Measurements from ENCODE around the gene ALG10.
"Not testable (repeated sequence)": the region's sequence is repeated elsewhere in the genome, so short reads cannot be mapped to it uniquely, and the experiment has no call there.

ALG10 gene, protein sequence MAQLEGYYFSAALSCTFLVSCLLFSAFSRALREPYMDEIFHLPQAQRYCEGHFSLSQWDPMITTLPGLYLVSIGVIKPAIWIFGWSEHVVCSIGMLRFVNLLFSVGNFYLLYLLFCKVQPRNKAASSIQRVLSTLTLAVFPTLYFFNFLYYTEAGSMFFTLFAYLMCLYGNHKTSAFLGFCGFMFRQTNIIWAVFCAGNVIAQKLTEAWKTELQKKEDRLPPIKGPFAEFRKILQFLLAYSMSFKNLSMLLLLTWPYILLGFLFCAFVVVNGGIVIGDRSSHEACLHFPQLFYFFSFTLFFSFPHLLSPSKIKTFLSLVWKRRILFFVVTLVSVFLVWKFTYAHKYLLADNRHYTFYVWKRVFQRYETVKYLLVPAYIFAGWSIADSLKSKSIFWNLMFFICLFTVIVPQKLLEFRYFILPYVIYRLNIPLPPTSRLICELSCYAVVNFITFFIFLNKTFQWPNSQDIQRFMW

DNA sequence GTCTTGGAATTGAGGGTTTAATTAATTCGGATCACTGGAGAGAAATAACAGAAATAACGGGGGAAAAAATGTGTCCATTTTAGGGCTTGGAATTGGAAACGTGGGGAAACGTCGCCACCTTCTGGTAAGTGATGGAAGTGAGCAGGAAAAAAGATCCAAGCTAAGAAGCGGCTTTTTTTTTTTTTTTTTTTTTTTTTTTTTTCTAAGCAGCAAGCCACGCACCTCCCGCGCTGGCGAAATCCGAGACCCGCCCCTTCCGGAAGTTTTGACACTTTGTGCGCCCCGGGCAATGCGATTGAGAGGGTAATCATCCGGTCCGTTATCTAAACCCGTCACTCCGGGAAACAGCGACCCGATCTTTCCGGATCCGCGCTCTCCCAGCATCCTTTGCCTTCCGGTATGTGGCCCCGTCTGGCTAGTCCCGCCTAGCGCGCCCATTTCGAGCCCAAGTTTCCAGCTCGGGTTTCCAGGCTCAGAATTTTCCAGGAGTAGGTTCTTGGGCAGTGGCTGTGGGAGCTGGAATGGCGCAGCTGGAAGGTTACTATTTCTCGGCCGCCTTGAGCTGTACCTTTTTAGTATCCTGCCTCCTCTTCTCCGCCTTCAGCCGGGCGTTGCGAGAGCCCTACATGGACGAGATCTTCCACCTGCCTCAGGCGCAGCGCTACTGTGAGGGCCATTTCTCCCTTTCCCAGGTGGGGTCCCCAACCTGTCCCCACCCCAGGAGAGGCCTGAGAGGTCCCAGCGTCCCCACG lies at the start of gene ALG10:
TSS of gene ALG10 (plus strand) at position 418 of the 752 bp plus-strand sequence. CDS start at position 522, 104 bp downstream.
- peak; percentile 92 for DNase-seq

DNA sequence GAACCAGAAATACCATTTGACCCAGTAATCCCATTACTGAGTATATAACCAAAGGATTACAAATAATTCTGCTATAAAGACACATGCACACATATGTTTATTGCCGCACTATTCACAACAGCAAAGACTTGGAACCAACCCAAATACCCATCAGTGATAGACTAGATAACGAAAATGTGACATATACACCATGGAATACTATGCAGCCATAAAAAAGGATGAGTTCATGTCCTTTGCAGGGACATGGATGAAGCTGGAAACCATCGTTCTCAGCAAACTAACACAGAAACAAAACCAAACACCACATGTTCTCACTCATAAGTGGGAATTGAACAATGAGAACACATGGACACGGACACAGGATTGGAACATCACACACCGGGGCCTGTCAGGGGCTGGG lies 49.4 kb upstream of the ALG10 start:
- DNase-seq: not testable (repeated sequence)

DNA sequence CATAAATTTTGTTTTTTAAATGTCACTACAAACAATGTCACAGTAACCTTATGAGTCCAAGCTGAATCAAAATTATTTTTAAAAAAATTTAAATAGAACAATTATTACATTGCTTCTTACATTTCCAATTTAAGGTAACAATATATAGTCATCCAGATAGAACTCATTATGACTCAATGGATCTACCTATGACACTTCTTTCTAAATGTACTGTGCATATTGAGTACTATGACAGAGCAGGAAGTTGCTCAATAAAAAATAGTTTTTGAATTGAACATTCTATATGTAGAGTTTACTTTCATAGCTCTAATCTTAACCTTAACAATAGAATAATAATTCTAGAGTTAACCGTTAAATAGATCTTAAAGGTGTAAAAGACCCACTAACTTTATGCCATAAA lies 44.4 kb upstream of the ALG10 start:
- no peak for DNase-seq

DNA sequence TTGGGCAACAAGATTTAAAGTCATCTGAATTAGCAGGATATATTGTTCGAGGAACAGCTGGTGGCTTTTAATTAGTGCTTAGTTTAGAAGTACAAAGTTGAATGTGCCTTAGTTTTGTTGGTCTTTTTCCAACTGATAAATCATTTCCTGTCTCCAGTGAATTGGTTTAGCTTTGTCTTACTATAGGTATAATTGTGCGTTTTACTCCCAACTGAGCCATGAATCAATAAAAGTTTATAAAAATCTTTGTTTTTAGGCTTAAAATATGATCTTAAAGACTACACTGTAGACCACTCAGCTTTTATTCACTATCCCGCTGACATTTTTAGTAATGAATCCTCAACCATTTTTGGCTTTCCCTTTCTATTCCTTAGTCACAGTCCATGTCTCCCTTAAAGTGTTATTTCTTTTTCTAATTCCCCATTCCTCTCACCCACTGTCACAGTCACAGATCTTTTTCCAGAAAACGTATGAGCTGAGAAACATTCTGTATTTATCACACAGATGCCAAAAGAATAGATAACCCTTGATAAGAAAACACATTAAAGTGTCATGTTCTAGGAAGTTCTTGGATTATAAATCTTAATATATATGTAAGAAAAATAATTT lies 34.0 kb upstream of the ALG10 start:
- no peak for DNase-seq

DNA sequence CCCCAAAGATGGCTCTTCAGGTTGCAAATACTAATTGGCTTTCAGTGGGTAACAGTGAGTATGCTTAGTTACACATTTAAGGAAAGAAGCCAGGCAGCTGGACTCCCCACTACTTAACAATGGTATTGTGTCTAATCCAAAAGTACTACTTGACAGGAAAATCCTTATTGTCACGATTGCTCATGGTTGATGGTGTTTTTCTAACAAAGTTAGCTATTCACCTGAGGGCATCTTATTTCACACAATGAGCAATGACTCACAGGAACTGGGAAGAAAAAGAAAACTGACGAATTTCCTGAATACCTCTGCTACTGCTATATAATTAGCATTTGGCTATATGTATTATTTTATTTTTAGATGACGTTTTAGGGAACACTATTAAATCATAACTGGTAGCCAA lies 33.4 kb upstream of the ALG10 start:
- no peak for DNase-seq

DNA sequence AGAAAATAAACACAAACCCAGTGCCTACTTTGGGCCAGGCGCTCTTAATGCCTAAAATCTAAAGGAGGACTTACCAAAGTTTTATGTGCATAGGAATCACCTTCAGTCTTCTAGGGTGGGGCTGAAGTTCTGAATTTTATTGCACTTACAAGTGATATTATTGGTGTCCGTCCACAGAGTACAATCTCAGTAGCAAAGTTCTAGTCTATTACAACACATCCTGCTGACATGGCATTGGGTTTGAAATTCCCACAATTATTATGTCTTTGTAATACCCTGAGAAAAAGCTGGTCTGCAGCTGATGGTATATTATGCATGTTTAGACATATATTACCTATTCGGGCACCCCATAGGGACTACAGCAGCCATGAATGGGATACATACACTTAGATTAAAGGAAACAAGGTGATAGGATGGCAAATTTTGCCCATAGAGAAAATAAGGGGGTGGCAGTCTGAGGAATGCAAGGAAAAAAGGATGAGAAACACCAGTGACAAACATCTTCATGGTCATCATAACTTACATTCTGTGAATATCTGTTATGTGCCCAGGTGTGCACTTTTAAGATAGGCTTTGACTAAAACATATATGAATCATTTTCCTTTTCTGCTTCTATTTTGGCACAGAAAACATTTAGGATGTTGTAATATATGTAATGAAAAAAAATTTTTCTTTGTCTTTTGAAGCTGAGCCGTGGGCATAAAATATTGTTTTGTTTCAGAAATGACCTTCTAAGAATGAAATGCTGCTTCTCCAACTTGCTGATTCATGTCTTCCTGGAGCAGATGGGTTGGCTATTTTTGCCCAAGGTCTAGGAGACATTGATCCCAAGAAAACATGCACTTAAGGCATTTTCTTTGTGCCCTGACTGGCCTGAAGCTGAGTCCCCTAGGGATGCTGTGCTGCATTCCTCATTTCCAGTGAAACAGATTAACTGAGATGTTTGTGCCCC lies 27.2 kb upstream of the ALG10 start:
- DNase-seq: no peak

DNA sequence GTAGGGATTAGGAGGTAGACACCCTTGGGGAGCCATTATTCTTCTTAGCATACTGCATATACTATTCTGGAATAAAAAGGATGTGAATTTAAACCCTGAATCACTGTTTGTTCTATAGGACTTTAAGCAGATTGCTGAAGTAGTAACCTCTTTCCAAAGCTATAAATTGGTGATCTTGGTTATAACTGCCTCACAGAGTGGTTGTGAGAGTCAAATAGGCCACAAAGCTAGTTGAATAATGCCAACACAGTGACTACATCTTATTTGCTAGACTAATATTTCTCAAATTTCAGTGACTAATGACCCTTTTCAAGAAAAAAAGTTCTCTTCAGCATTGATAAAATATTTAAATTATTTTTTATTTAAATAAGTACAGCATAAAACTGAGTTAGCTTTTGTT lies 13.5 kb upstream of the ALG10 start:
- DNase-seq: not testable (repeated sequence)

DNA sequence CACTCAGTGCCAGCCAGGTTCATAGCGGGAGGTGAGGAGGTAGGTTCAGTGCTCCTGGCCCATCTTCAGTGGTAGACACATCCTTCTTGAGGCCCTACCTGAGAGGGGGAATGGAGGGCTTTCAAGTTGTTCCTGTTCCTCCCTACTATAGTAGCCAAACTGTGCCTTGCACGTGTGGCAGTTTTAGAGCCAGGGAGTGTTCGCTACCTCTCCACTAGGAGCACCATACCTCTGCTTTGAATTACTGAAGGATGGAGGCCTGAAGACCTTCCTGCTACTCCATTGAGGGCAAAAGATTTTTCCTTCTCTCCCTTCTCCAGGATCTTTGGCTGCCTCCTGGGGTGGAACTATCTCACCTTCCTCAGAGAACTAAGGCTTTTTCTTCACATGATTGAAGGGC lies 5.9 kb upstream of the ALG10 start:
- no peak for DNase-seq

DNA sequence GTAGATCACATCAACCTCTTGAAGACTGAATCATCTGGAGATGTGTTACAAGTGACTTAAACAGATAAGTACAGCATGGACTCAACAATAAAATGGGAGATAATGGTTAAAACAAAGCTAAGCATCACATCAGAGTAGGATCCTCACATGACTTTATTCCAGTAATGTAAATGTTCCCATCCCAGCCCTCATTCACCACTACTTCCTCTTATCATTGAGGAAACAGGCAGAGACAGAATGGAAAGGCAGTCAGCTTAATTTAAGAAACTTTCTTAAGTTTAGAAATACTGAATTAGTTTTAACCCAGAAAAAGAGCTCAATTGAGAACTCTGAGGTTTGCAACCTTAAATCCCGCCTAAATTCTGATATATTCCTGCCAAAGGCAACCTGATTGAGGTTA lies 1.2 kb upstream of the ALG10 start:
- no peak for DNase-seq

DNA sequence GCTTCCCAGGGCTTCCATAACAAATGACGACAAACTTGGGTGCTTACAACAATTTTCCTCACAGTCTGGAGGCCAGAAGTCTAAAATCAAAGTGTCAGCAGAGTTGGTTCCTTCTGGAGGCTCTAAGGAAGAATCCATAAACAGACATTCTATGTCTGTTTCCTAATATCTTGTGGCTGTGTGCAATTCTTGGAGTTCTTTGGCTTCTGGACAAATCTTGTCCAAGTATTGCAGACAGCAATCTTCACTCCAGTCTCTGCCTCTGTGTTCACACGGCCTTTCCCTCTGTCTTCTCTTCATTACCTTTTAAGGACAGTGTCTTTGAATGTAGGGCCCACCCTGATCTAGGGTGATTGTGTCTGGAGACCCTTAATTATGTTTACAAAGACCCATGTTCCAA lies 5.4 kb downstream of the ALG10 start:
- DNase-seq: not testable (repeated sequence)

DNA sequence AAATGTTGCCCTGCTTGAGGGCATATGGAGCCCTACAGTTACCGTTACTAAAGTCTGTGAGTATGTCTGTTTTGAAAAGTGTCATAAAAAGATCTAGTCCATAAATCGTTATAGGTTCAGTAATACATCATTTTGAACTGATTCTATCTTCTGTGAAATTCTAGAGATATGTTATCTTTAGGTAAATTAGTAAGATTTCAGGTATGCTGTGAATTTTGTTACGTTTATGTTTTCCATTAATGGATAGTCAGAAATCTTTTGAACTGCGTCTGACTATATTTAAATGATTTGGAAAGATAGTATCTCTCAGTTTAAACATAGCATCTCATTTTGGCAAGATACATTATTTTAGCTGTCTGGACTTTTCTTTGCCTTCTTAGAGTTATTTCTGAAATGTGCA lies 8.3 kb downstream of the ALG10 start:
- DNase-seq: no peak

DNA sequence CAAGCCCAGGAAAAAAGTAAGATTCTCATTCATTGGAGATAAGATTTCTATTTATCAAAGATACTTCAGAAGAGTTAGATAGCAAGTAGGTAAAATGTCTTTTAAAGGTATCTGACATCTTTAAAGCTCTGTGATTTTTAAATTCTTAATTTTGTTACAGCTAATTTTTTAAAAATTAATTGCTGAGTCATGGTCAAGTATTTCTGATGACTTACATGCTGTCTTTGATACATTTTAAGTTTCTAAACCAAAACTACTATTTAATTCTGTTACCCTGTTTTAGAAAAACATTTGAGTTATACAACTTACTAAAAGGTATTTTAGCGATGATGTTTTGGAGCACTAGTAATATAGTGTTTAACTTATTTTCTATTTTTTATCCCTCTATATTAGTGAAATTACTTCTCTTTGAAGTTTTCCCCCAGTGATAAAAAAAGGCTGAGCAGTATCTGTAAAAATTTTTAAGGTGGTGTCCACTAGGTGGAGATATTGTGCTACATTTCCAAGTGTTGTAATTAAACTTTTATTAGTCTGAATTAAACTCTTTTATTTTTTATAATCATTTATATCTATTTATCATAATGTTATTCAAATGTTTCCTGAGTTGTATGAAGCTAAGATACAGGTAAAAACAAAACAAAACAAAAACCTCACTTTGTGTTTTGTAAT lies 11.5 kb downstream of the ALG10 start:
- no peak for DNase-seq

DNA sequence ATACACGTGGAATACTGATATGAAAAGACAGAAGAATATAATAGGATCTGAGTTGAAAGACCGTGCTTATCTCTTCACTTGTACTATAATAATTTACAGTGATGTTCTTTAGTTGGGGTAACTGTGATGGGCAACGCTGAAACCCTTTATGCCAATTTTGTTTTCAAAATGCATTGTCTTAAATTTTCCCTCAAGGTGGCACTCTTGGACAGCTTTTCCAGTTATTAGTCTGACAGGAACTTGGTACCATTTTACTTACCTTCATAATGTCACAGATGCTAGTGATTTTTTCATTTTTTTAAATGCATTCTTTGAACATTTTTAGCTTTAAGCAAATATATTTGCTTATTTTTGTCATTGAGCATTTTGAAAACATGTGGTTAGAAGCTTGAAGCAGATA lies 16.1 kb downstream of the ALG10 start:
- DNase-seq: not testable (repeated sequence)

DNA sequence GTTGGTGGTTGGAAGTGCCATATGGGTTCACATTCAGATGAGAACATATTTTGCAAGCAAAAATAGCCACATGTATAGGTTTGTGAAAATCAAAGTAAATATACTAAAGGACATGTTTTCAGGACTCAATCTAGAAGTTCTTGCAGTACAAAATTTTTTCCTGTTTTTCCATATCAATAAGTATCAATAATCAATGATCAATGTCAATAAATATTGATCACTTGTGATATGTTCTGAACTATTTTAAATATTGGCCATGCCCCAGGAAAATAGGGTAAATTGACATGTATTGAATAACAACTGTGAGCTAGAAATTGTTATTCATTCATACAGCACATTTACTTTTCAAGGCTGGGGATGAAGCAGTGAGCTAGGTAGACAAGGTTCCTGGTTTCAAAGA lies 24.3 kb downstream of the ALG10 start:
- no peak for DNase-seq

DNA sequence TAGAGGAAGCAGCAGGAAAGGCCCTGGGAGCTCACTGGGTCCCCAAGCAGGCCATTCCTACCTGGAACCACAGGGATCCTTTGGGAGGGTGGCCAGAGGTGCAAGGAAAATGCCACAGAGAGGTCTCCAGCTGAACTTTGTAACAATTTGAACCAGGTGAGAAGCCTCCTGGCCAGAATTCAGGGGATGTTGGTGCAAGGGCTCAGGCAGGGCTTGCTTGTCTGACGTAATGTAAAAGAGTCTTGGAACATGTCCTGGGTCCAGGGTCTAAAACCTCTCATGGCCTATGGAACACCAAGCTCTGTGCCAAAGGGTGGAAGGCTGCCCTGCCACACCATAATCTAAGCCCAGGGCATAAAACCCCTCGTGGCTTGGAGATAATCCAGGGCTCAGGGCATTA lies 25.6 kb downstream of the ALG10 start:
- not testable (repeated sequence) for DNase-seq

DNA sequence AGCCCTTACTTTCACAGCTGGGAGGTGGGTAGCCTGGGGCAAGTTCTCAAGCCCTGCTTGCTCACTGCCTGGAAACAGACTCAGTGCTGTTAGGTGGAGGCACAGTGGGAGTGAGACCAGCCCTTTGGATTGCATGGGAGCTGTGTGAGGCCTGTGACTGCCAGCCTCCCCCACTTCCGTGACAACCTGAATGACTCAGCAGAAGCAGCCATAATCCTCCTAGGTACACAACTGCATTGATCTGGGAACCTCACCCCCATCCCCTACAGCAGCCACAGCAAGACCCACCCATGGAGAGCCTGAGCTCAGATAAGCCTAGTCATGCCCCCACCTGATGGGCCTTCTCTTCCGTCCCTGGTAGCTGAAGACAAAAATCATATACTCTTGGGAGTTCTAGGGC lies 26.4 kb downstream of the ALG10 start:
- DNase-seq: no peak

DNA sequence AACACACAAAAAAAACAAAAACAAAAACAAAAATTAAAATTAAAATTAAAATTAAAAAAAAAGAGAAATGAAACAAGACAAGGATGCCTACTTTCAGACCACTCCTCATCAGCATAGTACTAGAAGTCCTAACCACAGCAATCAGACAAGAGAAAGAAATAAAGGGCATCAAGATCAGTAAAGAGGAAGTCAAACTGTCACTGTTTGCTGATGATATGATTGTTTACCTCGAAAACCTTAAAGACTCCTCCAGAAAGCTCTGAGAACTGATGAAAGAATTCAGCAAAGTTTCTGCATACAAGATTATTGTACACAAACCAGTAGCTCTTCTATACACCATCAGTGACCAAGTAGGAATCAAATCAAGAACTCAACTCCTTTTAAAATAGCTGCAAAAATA lies 29.2 kb downstream of the ALG10 start:
- no peak for DNase-seq

DNA sequence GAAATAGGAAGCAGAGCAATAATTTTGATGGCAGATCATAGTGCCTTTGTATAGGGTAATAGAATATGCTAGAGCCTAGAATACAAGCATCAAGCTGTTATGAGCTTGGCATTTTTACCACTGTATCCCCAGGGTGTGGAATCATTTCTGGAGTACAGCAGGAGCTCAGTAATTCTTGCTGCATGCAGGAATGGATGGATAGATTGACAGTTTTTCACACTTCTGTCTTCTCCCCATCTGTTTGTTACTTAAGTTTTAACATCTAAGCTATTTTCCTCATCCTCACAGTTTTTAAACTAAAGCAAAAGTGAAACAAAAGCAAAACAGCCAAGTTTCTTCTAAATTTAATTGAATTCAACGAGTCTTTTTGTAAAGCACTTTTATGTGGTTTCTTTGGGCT lies 32.6 kb downstream of the ALG10 start:
- DNase-seq: no peak
